HepG2 (cell line): Measurements from ENCODE around the gene SCFD2. TPM values are rescaled to one million over a fixed set of nuclear protein-coding genes. Genes with fewer than 3 reads are reported as not detected.
"Not testable (repeated sequence)": the region's sequence is repeated elsewhere in the genome, so short reads cannot be mapped to it uniquely, and the experiment has no call there.

ENCODE experiments used
- ATAC-seq: fragments of 200-7000 bp; cut with Tn5 transposase; 3 replicates; pipeline ENCODE4 v1.9.1; 2020; ENCODE audit warnings: mild to moderate bottlenecking, moderate library complexity
- BruUV-seq: library from RNA; stranded (reverse); fragments of 400-500 nt; replicated peaks from 2 replicates; lab custom pipeline; 2021; lab: Mats Ljungman, UMichigan
- CTCF ChIA-PET: fragments of 300-600 bp; formaldehyde crosslinking; extraction: SDS; loops from one replicate; lab custom pipeline; 2021; ENCODE audit warnings: low total read pairs, inconsistent platforms, low intra/inter-chr PET ratio; lab: Yijun Ruan, JAX
- POLR2A ChIA-PET: fragments of 350-600 bp; sonication (Branson Sonifier 250); formaldehyde crosslinking; loops from one replicate; lab custom pipeline; 2020; ENCODE audit warnings: antibody characterized with exemption, inconsistent platforms; lab: Yijun Ruan, JAX
- DNase-seq: peaks from one replicate; pipeline ENCODE4 v3.0.0-alpha.2; 2015; ENCODE audit warnings: low spot score
- FAIRE-seq: peaks from 3 replicates; lab custom pipeline; 2011; peaks lifted over from hg19 to GRCh38; lab: Jason Lieb, UNC
- H2AFZ ChIP-seq: one replicate; pipeline ENCODE4 v1.6.1; 2011; ENCODE audit warnings: low read length, inconsistent platforms
- H3K27ac ChIP-seq: fragments of 300-600 bp; 3 replicates; pipeline ENCODE4 v1.8.0; 2011; ENCODE audit warnings: mixed run types, mild to moderate bottlenecking, mixed read lengths, low read length, inconsistent platforms; ENCODE audit not compliant: insufficient read depth; ENCODE audit errors: extremely low read length
- H3K27me3 ChIP-seq, 2 experiments: fragments of 200-600 bp in 1 of 2; 2 replicates in 1 of 2; 3 replicates in 1 of 2; pipeline versions ENCODE4 v1.6.0 to v1.8.0; 2011; ENCODE audit warnings: low read length in 2 of 2, mild to moderate bottlenecking in 2 of 2, moderate library complexity in 2 of 2, inconsistent platforms in 1 of 2; ENCODE audit not compliant: insufficient read depth in 2 of 2, control insufficient read depth in 1 of 2
- H3K36me3 ChIP-seq, 2 experiments: fragments of 200-600 bp in 1 of 2; replicated peaks in 1 of 2; 2 replicates in 1 of 2; 3 replicates in 1 of 2; pipeline versions ENCODE4 v1.5.1 to v1.8.0; 2011; ENCODE audit warnings: low read length in 2 of 2, inconsistent platforms in 1 of 2; ENCODE audit not compliant: insufficient read depth in 2 of 2, control insufficient read depth in 1 of 2
- H3K4me1 ChIP-seq: 2 replicates; pipeline ENCODE4 v1.5.1; 2012; ENCODE audit warnings: low read length, inconsistent platforms; ENCODE audit not compliant: insufficient read depth
- H3K4me2 ChIP-seq: 2 replicates; pipeline ENCODE4 v1.6.0; 2011; ENCODE audit warnings: low read depth, low read length, inconsistent platforms
- H3K4me3 ChIP-seq, 3 experiments: fragments of 200-600 bp in 1 of 3; sonication (generic), shearing (Covaris generic) in 1 of 3; replicated peaks in 1 of 3; 2 replicates each; pipeline ENCODE4 v1.5.1; 2011 to 2016; ENCODE audit warnings: low read length in 3 of 3, inconsistent platforms in 2 of 3, low read depth in 2 of 3, mild to moderate bottlenecking in 2 of 3, control low read depth in 1 of 3, mixed read lengths in 1 of 3; ENCODE audit not compliant: insufficient read depth in 1 of 3
- H3K79me2 ChIP-seq: one replicate; pipeline ENCODE4 v1.6.1; 2011; ENCODE audit warnings: low read length, inconsistent platforms; ENCODE audit not compliant: insufficient read depth
- H3K9ac ChIP-seq: 2 replicates; pipeline ENCODE4 v1.6.0; 2011; ENCODE audit warnings: mild to moderate bottlenecking, low read depth, low read length, inconsistent platforms; ENCODE audit not compliant: insufficient read depth
- H3K9me3 ChIP-seq: 2 replicates; pipeline ENCODE4 v1.5.1; 2012; ENCODE audit warnings: mild to moderate bottlenecking, low read length
- H4K20me1 ChIP-seq: 2 replicates; pipeline ENCODE4 v1.6.0; 2011; ENCODE audit warnings: inconsistent platforms, mild to moderate bottlenecking, low read length, moderate library complexity; ENCODE audit not compliant: insufficient read depth
- HNF1A ChIP-seq, 2 experiments: sonication (generic) in 1 of 2; formaldehyde crosslinking in 1 of 2; IDR thresholded peaks; 2 replicates each; pipeline versions ENCODE4 v1.4.0 to v1.6.1; 2016 to 2020; ENCODE audit warnings: borderline replicate concordance in 1 of 2, low read depth in 1 of 2, mild to moderate bottlenecking in 1 of 2, missing genetic modification reagents in 1 of 2
- KLF16 ChIP-seq, 2 experiments: sonication (generic) in 1 of 2; formaldehyde crosslinking in 1 of 2; IDR thresholded peaks; 2 replicates each; pipeline versions ENCODE4 v1.6.1 to v1.8.0; 2016 to 2023; ENCODE audit warnings: missing genetic modification reagents in 2 of 2, missing compliant biosample characterization in 1 of 2
- ZNF12 ChIP-seq: sonication (generic); formaldehyde crosslinking; IDR thresholded peaks from 2 replicates; pipeline ENCODE4 v1.5.0; 2020; ENCODE audit warnings: missing genetic modification reagents
- ZNF143 ChIP-seq: sonication (generic); formaldehyde crosslinking; IDR thresholded peaks from 2 replicates; pipeline ENCODE4 v1.4.0; 2020; ENCODE audit warnings: missing genetic modification reagents
- ZSCAN20 ChIP-seq: sonication (generic); formaldehyde crosslinking; IDR thresholded peaks from 2 replicates; pipeline ENCODE4 v1.4.0; 2020; ENCODE audit warnings: missing genetic modification reagents, mild to moderate bottlenecking, borderline replicate concordance
- WGBS: methylation state at CpG from one replicate; pipeline ENCODE4 v1.1.6; 2017; ENCODE audit warnings: low lambda C conversion rate; 5-methylcytosine and 5-hydroxymethylcytosine counted together
- in situ Hi-C: cut with HindIII; loops from 2 replicates; pipeline ENCODE4 v1.10.0; 2017; ENCODE audit warnings: low pct_unique_long_range_greater_than_20kb; ENCODE audit not compliant: extremely low pct_ligation_motif_present
- intact Hi-C: fragments of 100-400 bp; cut with micrococcal nuclease; formaldehyde crosslinking; loops from one replicate; pipeline ENCODE4 v1.10.0; 2022; ENCODE audit not compliant: unreplicated experiment
- polyA plus RNA-seq, 8 experiments: library from polyadenylated mRNA; depleted of rRNA in 3 of 8; stranded (reverse) in 7 of 8; unstranded in 1 of 8; fragments of >200 nt; fragmentation: Illumina TruSeq in 4 of 8; extraction: Trizol in 4 of 8; gene quantifications; 2 replicates each; pipeline versions ENCODE4 v1.2.1 to v1.2.3, GENCODE V29; 2011 to 2016; ENCODE audit warnings: low read depth in 4 of 8, missing spikeins in 1 of 8, mixed read lengths in 1 of 8; ENCODE audit not compliant: insufficient read depth in 1 of 8
- total RNA-seq, 5 experiments: library from RNA; depleted of rRNA; stranded (reverse); fragments of >200 nt; fragmentation: Illumina TruSeq; extraction: Trizol; gene quantifications; 2 replicates each; pipeline ENCODE4 v1.2.3, GENCODE V29; 2016; ENCODE audit warnings: low read depth in 1 of 5

Gene SCFD2
- total and polyA plus RNA-seq, 2 of the 13 experiments (the other 11 are each of a cell fraction or from before 2014, with no cell fraction given), result 4.6 to 15.6 TPM

GRCh38 chr4:53306729-53307128, 59.1 kb downstream of the SCFD2 start:
- no peak overlapping the region for H3K27ac ChIP-seq
- BruUV-seq, result no TSS peak
- H3K4me3 ChIP-seq, result no peak overlapping the region
- intact Hi-C loops (no loop called here), in situ Hi-C loops (loop anchor here (25.0 kb wide), 1 partner anchor 931 kb away; the partner anchor contains the start of gene PDGFRA)
- no peaks in the 10 kb centered on the region for H3K9me3 ChIP-seq
- no peaks in the 10 kb centered on the region for H3K4me1 ChIP-seq
- ChIA-PET CTCF (no interaction called here), POLR2A (no interaction called here)
- no peak overlapping the region for H3K9ac ChIP-seq
- H3K36me3 ChIP-seq, result no peaks in the 10 kb centered on the region
- DNase-seq (no peak), ATAC-seq (no peak), FAIRE-seq (no peak)
- H2AFZ ChIP-seq, result no peak overlapping the region
- 98% methylated on average over 2 of the region's 2 CpGs for WGBS
- no peaks in the 10 kb centered on the region for H3K79me2 ChIP-seq
- no peaks in the 10 kb centered on the region for H3K27me3 ChIP-seq
- H4K20me1 ChIP-seq, result no peaks in the 10 kb centered on the region
- H3K4me2 ChIP-seq, result no peak overlapping the region
- TF ChIP-seq HNF1A (IDR thresholded peaks at IDR 0.05; ENCODE audit: low read depth) (no peak), HNF1A (CRISPR knock-in tag; IDR thresholded peaks at IDR 0.05; ENCODE audit: borderline replicate concordance) (no peak), ZNF12 (CRISPR knock-in tag) (no peak), ZNF143 (CRISPR knock-in tag) (no peak), KLF16 (CRISPR knock-in tag; IDR thresholded peaks at IDR 0.05) (no peak), ZSCAN20 (no peak)

GRCh38 chr4:53292209-53292608, 73.7 kb downstream of the SCFD2 start:
- FAIRE-seq, H3K79me2 ChIP-seq, H3K4me3 ChIP-seq, H3K4me1 ChIP-seq, H4K20me1 ChIP-seq, ATAC-seq, H3K27ac ChIP-seq, in situ Hi-C loops, DNase-seq, H3K9ac ChIP-seq, H2AFZ ChIP-seq, H3K36me3 ChIP-seq, H3K9me3 ChIP-seq, intact Hi-C loops, H3K27me3 ChIP-seq, BruUV-seq, CTCF ChIA-PET, POLR2A ChIA-PET, H3K4me2 ChIP-seq: not testable (repeated sequence)
